ENCODE results near the gene PRKN.

DNA sequence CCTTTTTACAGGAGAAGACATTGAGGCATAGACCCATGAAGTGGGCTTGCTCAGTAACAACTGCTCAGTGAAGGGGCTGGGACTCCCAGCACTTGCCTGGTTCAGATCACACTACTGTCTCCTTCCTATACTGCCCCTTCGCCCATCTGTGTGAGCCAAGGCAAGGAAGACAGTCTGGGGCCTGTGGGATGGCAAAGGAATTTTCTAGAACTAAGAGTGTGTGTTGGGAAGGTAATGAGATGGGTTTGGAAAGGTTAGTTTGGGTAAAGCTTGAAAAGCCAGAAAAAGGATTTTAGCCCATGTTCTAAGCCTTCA lies 1240.4 kb downstream of the PRKN start:
- TF ChIP-seq POLR2A (IDR thresholded peaks at IDR 0.05; ENCODE audit: low read depth, low read length) (no peak), EZH2 (IDR thresholded peaks at IDR 0.05; ENCODE audit: borderline replicate concordance, low read depth, low read length, severe bottlenecking) (no peak), POLR2AphosphoS5 (IDR thresholded peaks at IDR 0.05; ENCODE audit: insufficient read depth, low read depth, low read length) (no peak), JUN (IDR thresholded peaks at IDR 0.05; ENCODE audit: borderline replicate concordance, insufficient read depth, insufficient read length, low read depth) (no peak)
- TF ChIP-seq, protein P1, sequence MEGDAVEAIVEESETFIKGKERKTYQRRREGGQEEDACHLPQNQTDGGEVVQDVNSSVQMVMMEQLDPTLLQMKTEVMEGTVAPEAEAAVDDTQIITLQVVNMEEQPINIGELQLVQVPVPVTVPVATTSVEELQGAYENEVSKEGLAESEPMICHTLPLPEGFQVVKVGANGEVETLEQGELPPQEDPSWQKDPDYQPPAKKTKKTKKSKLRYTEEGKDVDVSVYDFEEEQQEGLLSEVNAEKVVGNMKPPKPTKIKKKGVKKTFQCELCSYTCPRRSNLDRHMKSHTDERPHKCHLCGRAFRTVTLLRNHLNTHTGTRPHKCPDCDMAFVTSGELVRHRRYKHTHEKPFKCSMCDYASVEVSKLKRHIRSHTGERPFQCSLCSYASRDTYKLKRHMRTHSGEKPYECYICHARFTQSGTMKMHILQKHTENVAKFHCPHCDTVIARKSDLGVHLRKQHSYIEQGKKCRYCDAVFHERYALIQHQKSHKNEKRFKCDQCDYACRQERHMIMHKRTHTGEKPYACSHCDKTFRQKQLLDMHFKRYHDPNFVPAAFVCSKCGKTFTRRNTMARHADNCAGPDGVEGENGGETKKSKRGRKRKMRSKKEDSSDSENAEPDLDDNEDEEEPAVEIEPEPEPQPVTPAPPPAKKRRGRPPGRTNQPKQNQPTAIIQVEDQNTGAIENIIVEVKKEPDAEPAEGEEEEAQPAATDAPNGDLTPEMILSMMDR (IDR thresholded peaks at IDR 0.05; ENCODE audit: extremely low read depth in 1 of 2, insufficient read depth in 1 of 2, low read depth in 1 of 2, low read length in 2 of 2), result no peak
- TF ChIP-seq, protein P2, sequence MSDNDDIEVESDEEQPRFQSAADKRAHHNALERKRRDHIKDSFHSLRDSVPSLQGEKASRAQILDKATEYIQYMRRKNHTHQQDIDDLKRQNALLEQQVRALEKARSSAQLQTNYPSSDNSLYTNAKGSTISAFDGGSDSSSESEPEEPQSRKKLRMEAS (IDR thresholded peaks at IDR 0.05; ENCODE audit: insufficient read depth, insufficient read length), result no peak

Data from endothelial cell of umbilical vein (primary cell).